ENCODE results near the gene ARID3B. TPM values are rescaled to one million over a fixed set of nuclear protein-coding genes. Genes with fewer than 3 reads are reported as not detected.

The ARID3B gene
- total and polyA plus RNA-seq, 2 of the 4 experiments (the other 2 are of a cell fraction) = 2.5 to 5.0 TPM

GRCh38 chr15:74499366-74499765 is 41.7 kb upstream of the ARID3B start:
- Histone ChIP-seq H2BK15ac (ENCODE audit: low read depth, low read length) (no peak overlapping the region), H2AK9ac (replicated peaks; ENCODE audit: low read depth, low read length, poor library complexity) (no peak overlapping the region), H3K9ac (ENCODE audit: low read depth, low read length) (no peak overlapping the region), H4K91ac (ENCODE audit: insufficient read depth, low read depth, low read length) (no peak overlapping the region), H3K4ac (ENCODE audit: low read depth, low read length) (no peak overlapping the region), H3K27ac (ENCODE audit: insufficient read depth, low read length) (no peak overlapping the region), H3K18ac (ENCODE audit: low read depth, low read length) (no peak overlapping the region), H3K56ac (ENCODE audit: extremely low read depth, insufficient read depth, low read length) (no peak overlapping the region), H2AK5ac (ENCODE audit: low read depth, low read length) (no peak overlapping the region), H3K4me1 (ENCODE audit: control insufficient read depth, insufficient read depth, low read length) (no peaks in the 10 kb centered on the region), H3K23ac (ENCODE audit: low read depth, low read length) (no peak overlapping the region), H2BK20ac (ENCODE audit: low read depth, low read length) (no peak overlapping the region), H3K4me3 (ENCODE audit: insufficient read depth, low read depth, low read length) (no peak overlapping the region), H2BK120ac (ENCODE audit: low read depth, low read length) (no peak overlapping the region), H3K79me1 (ENCODE audit: low read depth in 1 of 2, low read length in 2 of 2) (no peaks in the 10 kb centered on the region), H2AFZ (replicated peaks; ENCODE audit: low read length, poor library complexity) (no peak overlapping the region), H4K5ac (ENCODE audit: low read depth, low read length) (no peak overlapping the region), H3K9me3 (ENCODE audit: control insufficient read depth, insufficient read depth, low read length) (0 out of 2 replicates have a peak, but pooled peaks cover 2% of the 10 kb centered on the region), H4K20me1 (ENCODE audit: insufficient read depth, low read length) (no peaks in the 10 kb centered on the region), H3K9me1 (ENCODE audit: insufficient read depth, low read length) (no peaks in the 10 kb centered on the region), H2BK5ac (ENCODE audit: low read depth, low read length, poor library complexity, severe bottlenecking) (no peak overlapping the region), H3K27me3 (ENCODE audit: control insufficient read depth, insufficient read depth, low read length) (no peaks in the 10 kb centered on the region), H3K14ac (replicated peaks; ENCODE audit: low read depth, low read length) (no peak overlapping the region), H3K4me2 (ENCODE audit: low read depth, low read length) (no peak overlapping the region), H4K8ac (ENCODE audit: low read depth in 2 of 2, low read length in 2 of 2) (no peak overlapping the region), H3K36me3 (ENCODE audit: control insufficient read depth, insufficient read depth, low read length) (no peaks in the 10 kb centered on the region)
- TF ChIP-seq CHD1 (IDR thresholded peaks at IDR 0.05; ENCODE audit: low read depth, low read length) = no peak
- no peak for TF ChIP-seq USF2 (IDR thresholded peaks at IDR 0.05; ENCODE audit: low read depth, low read length)
- TF ChIP-seq RCOR1 (IDR thresholded peaks at IDR 0.05; ENCODE audit: insufficient replicate concordance, low read length) = no peak
- TF ChIP-seq POLR2A (IDR thresholded peaks at IDR 0.05; ENCODE audit: low read depth, low read length) = no peak
- no peak for TF ChIP-seq NFE2L2 (IDR thresholded peaks at IDR 0.05; ENCODE audit: low read depth, low read length)
- ChIA-PET CTCF (interaction anchor here (0.6 kb wide), 1 partner anchor 289 kb away, joined by 3 read pairs; no protein-coding TSS in a partner anchor), POLR2A (ENCODE audit: unreplicated experiment) (no interaction called here)
- no peak for ATAC-seq (ENCODE audit: low read depth)
- dilution Hi-C loops (cut with HindIII; ENCODE audit: low sequenced_read_pairs, unreplicated experiment) = no loop called here
- DNase-seq = no peak
- 100% methylated on average over 2 of the region's 2 CpGs; no CpG with 5 or more reads in 1 of the 2 experiments for WGBS, 2 experiments (ENCODE audit: extremely low coverage in 2 of 2, insufficient read length in 1 of 2)
- in situ Hi-C loops (cut with MboI; ENCODE audit: low sequenced_read_pairs) = no loop called here
- no TSS peak for BruUV-seq (replicated peaks)
- intact Hi-C loops (cut with micrococcal nuclease) = no loop called here

Data from IMR-90 (cell line).